HG03025 (cell line): ENCODE measurements around the gene UBASH3B.

Experiments
- ATAC-seq: cut with Tn5 transposase; IDR thresholded peaks from one replicate; pipeline ENCODE4 v1.9.1; 2021; ENCODE audit warnings: mild to moderate bottlenecking, moderate library complexity; ENCODE audit not compliant: unreplicated experiment, low FRiP score

The UBASH3B gene

DNA sequence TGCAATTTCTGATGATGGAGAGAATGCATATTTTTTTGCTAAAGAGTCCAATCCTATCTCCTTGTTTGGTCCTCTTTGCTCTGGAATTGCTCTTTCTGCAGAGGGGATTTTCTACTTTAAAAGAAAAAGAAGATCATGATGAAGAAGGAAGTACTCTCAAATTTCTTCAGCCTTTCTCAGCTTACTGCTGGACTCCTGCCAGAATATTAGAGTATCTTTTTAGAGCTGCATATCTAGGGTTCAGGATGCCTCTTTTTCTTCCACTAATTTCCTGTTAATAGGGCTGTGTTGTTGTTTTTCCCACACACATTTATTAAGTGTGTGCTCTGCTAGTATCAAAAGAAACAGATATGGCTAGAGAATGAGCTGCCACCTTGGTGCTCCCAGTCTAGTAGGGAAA is 18.2 kb downstream of the UBASH3B start:
- ATAC-seq = no peak

DNA sequence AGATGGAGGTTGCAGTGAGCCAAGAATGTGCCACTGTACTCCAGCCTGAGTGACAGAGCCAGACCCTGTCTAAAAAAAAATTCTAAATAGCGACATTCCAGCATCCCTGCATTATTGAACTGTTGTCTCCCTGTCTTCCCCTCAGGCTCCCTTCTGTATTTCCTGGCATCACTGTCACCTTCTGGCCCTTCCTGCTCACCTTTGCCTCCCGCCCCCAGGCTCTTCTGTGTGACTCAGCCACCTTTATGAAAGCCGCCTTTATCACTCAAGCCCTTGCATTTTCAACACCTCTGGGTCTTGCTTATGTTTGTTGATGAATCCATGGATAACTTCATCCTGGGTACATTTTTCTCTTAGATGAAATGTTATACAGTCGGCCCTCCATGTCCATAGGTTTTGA is 21.1 kb downstream of the UBASH3B start:
- ATAC-seq = no peak

DNA sequence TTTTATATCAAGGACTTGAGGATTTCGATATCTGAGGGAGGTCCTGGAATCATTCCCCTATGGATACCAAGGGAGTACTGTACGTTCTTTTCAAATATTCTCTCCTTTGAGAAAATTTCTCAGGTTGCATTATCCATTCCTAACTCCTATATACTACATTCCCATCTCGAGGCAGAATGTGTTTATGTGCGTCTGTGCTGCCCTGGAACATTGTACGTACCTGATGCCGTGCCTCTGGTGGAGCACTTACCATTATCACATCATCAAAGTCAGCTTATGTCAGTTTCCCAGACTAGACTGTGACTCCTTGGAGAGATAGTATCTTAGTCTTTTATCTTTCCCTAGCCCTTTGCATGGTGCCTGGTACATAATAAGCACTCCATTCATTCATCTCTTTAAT is 21.7 kb downstream of the UBASH3B start:
- no peak for ATAC-seq

DNA sequence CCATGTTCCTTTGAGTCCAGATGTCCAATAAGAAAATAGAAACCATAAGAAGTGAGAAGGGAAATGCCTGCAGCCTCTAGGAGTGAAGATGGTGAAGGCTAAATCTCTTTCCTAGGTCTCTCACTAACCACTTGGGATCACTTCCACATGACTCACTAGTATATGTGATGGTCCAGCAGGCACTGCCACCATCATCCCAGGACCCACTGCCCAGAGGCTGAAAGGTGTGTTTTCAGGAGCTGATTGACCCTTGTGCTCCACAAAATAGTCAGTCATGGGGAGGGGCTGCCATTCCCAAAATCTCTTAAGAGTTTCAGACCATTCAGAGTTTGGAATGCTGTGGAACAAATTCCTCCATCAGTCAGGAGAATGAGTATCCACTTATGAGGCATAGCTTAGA is 22.9 kb downstream of the UBASH3B start:
- ATAC-seq = no peak

DNA sequence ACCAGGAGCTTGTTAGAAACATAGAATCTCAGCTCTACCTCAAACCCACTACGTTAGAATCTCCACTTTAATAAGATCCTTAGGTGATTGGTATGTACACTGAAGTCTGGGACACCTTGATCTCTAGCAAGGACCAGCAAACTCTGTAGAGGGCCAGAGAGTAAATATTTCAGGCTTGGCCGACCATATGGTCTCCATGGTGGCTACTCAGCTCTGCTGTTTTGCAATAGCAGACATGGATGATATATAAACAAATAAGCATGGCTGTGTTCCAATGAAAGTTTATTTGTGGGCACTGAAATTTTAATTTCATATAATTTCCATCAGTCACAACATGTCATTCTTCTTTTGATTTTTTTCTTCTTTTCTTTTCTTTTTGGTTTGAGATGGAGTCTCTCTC is 23.9 kb downstream of the UBASH3B start:
- no peak for ATAC-seq

DNA sequence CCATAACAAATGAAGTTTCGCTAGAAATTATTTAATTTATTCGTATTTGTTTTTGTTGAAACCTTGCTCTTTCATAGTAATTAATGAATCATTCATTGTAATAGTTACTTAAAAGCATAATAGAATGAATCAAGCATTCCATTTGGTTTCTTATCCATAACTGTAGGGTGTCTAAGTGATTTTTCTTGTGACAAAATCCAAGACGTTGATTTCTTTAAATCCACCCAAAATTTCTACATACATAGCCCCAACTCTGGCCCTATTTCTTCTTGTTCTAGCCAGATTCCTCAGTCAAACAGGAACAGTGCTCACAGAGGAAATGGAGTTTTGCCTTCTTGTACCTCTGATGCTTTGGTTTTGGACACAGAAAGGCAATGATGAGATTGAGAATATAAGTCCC is 25.5 kb downstream of the UBASH3B start:
- no peak for ATAC-seq

DNA sequence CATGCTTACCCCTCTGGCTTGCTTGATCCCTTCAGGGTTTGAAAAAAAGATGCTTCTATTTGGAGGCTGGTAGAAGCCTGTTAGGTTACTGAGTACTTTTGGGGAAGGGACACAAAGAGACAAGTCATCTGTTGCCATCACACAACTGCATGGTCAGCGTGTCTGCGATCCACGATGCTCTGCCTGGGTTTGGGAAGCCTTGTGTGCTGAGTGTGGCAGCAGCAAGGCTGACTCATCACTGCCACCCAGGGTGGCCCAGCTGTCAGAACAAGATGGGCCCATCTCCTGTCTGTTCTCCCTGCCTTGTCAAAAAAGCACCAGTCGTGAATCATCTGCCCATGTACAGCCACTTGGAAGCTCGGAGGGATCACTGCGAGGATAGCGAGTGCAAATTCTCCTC is 26.2 kb downstream of the UBASH3B start:
- ATAC-seq = no peak

DNA sequence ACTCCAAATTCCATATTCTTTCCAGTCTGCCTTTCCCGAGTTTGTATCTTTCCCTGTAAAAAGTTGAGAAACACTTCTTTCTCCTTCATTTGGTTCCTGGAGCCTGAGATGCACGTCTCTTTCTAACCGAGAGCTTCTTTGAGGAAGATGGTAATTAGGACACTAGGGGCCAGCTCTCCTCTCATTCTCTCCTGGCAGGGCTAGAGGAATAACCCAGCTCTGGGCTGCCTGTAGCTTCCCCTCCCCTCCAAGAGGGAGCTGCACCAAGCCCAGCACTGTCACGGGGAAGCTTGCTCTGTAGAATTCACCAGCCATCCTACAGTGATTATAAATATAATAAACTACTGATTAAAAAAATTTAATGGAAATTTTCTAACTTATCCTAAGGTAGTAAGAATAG is 26.9 kb downstream of the UBASH3B start:
- ATAC-seq = no peak

DNA sequence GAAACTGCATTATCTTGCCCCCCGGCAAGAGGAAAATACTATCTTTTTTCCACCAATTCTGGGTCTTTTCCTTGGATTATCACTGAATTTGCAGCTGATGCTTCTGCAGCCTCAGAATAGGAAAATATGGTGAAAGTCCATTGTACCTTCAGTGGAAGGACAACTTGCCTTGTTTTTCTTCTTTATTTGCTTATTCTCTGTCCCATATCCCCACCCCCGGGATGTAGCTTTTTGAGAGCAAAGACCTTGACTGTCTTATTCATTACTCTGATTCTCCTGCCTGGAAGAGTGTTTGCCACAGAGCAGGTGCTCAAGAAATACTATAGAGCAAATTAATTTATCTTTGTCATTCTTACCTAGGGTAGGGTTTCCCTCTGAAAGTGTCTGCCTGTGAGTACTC is 29.5 kb downstream of the UBASH3B start:
- no peak for ATAC-seq

DNA sequence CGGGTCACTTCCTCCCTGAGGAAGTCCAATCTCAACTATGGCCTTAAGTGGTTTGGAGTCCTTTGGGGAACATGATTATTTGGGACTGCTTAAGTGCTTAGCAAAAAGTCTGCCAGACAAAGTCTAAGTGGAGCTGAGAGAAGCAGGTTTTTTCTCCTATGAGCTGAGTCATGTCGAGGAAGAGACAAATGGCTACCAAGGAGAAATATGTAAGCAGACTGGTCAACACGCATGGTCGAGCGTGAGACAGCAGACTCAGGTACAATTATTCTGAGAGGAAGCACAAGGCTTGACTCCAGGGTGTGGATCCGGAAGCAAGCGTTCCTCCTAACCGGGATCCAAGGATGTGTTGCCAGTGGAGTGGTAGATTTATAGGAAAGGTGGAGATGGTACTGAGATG is 30.6 kb downstream of the UBASH3B start:
- ATAC-seq = no peak

DNA sequence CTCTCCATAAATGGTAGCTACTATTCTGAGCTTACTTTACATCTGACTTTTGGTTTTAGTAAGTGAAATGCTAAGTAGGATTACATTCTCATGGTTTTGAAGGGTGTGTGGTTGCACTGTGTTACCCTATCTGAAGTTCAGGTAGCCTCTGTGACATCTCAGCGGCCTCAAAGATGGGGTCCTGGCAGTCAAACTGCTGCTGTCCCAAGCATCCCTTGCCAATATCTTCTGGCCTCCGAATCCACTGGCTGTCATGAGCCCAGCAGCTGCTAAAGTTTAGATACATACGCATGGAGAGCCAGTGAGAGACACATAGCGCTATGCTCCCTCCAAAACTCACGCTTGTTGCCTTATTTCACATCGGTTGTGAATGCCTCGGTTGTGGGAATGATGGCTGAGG is 34.9 kb downstream of the UBASH3B start:
- no peak for ATAC-seq

DNA sequence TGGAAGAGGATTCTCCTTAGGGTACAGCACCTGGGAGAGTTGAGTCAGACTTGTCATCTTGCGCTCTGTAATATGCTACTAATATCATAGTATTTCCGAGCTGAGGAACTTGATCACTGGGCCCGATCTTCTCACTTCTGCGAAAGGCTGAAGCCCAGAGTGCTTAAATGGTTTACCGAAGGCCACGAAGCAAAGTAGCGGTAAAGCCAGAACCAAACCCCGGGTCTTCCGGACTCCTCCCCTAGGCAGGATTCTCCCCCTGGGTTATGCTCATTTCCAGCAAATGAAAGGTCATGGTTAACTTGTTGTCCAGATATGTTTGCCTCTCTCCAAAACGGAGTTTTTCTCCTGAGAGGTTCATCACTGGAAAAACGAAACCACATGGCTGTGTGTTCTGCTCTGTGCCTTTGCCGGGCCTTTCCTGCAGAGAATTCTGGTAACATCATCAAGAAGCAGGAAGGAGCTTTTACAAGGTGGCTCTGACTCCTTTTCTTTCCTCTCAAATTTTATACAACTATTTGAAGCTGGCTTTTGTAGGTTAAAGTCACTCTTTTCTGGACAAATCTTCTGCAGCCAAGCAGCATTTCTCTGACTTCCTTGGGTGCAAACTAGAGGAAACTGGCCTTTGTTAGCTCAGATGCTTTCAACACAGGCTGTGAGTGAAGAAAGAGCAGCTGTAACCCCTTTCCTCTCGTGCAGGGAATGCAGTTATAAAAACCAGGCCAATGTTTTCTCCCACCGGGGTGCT is 35.5 kb downstream of the UBASH3B start:
- no peak for ATAC-seq

DNA sequence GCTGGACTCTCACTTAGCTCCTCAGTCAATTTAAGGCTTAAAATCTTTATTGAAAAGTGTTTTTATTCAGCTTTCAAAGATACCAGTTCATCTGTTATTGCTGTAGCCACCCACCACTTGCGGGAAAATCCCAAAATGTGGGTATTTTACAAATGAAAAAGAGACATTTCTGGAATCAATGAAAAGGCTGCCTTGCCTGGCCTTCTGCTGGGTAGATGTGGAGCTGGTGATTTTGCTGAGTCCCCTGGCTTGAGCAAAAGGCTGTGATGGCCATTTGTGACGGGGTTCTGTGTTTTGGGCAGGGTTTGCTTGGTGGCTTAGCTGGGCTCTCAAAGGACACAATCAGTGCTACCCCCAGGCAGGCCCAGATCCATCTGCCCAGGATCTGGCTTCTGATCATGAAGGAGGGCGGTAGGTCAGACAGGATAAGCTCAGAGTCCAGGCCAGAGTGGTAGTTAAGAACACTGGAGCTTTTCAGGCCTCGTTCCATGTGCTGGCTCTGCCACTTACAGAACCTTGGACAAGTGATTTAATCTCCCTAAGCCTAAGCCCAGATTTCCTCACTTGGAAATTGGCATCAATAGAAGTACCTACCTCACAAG is 36.1 kb downstream of the UBASH3B start:
- no peak for ATAC-seq

DNA sequence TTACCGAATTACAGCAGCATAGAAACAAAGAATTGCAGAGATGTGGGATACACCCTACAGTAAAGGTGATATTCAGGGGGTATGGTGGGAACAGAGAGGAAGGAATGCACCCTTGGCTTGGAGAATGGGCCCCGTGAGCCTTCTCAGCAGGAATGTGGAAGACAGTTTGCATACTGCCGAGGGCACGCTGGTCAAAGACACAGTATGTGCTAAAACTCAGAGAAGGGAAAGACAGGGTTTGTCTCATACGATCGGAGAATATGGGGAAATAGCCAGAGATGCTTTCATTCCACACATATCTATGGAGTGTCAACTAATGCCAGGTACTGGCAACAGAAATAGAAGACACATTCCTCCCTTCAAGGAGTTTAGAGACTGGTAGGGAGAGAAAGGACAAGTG is 36.9 kb downstream of the UBASH3B start:
- no peak for ATAC-seq

DNA sequence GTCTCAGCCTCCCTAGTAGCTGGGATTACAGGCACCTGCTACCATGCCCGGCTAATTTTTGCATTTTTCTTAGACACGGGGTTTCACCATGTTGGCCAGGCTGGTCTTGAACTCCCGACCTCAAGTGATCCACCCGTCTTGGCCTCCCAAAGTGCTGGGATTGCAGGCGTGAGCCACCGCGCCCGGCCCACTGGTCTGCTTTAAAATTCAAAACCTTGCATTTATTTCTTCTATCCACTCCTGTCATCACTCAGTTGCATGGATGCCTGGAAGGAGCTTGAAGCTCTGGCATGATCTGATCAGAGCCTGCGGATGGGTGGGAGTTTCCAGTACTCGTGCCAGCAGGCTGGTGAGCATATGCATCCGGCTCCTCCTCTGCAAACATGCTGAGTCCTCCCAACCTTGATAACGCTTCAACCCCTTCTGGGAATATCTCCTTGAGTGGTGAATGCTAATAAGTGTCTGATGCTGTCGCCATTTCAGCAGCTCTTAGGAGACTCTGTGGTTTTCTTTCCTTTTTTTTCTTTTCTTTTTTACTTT is 39.6 kb downstream of the UBASH3B start:
- no peak for ATAC-seq

DNA sequence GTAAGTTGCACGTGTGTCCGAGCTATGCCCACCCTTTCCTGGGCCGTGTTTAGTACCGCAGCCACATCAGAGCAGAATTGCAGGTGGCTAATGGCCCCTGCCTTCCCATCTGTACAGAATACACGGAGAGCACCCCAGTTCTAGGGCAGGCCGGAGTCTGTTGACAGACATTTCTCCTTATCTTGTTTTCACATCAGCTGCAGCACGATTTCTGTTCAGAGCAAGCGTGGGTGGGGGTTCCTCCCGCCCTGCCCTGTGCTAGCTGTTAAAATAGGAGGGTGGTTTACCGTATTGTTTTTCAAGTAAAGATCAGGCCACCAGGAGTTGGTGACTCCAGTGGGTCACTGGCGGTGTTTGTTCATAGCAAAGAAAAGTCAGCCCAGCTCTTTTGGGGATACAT is 41.1 kb downstream of the UBASH3B start:
- ATAC-seq = peak; percentile 51

DNA sequence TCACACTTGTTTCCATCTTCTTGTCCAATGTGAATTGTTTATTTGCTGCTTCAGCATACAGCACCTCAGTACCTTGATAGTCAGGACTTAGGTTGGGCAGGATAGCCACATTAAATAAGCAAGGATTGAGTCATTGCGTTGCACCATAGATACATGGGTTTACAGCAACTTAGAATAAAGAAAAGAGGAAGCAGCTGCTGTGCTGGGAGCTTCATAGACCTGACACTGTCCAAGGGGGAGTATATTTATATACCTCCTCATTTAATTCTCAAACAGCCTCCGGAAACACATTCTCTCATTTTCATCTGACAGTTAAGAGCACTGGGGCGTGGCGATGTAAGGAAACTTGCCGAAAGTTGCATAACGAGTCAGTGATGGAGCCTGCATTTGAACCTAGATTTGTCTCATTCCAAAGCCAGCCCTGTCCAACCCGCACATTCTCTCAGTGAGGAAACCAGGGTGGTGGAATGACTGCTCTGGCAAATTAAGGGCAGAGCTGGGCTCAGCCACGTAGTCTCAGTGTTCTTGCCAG is 42.2 kb downstream of the UBASH3B start:
- peak; percentile 78 for ATAC-seq

DNA sequence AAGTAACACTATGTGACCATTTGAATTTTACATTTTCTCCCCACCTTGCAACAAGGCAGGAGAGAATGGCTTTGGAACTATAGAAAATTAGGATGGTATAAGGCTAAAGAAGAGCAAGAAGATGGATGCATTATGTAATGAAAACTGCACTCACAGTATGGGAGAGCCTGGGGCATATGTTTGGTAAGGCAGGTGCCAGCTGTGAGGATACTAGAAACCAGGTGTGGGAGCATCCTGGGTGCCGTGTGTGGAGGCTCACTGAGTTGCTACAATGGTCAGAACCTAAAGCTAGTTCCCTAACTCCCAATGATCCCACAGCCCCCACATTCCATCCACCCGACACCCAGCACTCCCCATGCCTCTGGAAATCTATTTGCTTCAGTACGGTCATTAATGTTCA is 42.9 kb downstream of the UBASH3B start:
- ATAC-seq = no peak

DNA sequence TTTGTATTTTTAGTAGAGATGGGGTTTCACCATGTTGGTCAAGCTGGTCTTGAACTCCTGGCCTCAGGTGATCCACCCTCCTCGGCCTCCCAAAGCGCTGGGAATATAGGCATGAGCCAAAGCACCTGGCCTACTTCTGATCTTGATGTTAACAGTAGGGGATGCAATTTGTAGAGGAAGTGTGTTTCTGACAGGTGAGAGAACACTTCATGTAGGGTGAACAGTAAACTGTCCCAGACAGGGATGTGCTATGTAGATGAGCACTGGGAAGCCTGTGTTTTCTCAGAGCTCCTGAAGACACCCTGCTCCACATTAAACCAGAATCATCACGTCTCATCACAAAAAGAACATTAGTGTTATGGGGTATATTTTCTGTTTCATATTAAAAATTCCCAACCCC is 45.1 kb downstream of the UBASH3B start:
- no peak for ATAC-seq

DNA sequence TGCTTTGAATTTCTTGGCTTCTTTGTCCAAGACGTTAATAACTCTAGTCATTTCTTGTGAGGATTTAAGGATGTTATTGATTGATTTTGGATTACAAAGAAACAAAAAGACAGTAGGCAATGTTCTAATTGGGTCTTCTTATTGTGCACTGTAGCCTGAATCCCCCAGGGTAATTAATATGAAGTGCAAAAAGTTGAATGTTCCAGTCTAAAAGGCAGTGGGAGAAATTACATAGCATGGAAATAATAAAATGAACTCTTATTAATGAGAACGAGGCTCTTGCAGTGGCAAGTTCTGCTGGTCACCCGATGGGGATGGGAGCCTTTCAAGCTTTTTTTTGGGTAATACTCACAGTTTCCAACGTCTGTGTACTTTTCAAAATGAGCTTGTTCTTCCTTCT is 45.6 kb downstream of the UBASH3B start:
- ATAC-seq = no peak

DNA sequence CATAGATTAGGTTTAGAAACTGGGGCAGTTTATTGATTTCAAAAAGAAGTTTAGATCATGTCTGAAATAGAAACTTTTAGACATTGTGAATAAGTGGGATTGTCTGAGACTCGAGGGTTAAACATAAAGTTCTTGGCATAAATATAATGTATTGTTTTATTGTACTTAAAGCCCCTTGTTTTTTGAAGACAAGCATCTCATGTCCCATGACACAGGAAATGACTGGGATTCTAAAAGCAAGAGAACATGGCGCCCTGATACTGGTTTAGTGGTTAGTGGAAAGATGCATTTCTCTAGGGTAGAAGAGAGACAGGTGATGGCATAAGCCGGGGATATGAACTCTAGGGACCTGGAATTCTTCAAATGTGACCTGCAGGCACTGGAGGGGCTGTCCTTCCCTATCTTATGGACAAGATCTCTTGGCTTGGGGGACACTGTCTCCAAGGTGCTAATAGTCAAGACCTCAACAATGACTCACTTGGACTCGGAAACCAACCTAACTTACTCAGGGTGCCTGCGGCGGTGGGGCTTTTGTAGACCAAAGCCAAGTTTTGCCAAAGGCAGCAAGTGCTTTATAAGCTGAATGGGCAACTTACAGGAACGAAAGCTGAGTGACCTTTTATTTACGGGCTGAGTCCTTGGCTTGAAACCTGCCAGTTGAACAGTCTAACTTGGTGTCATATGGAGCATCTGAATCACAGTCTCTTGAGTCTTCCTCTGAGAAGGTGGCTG is 48.2 kb downstream of the UBASH3B start:
- no peak for ATAC-seq
